DOHH2 (cell line): ENCODE measurements around the gene ALDH3B1.

Source experiments
- H3F3A ChIP-seq: fragments of 200-600 bp; sonication (generic), shearing (Covaris generic); 2 replicates; pipeline ENCODE4 v1.6.0; 2016; ENCODE audit warnings: antibody characterized with exemption, mild to moderate bottlenecking; ENCODE audit not compliant: control insufficient read depth, insufficient read depth
- H3K27ac ChIP-seq: fragments of 200-600 bp; sonication (generic); 2 replicates; pipeline ENCODE4 v1.5.1; 2014; ENCODE audit warnings: low read depth, mild to moderate bottlenecking, low read length, moderate library complexity
- H3K27me3 ChIP-seq: fragments of 200-600 bp; sonication (generic); 2 replicates; pipeline ENCODE4 v1.6.1; 2014; ENCODE audit warnings: mild to moderate bottlenecking, low read length, mixed read lengths; ENCODE audit not compliant: control insufficient read depth
- H3K36me3 ChIP-seq: fragments of 200-600 bp; sonication (generic); 2 replicates; pipeline ENCODE4 v1.6.1; 2014; ENCODE audit warnings: mild to moderate bottlenecking, low read length, moderate library complexity, mixed read lengths; ENCODE audit not compliant: control insufficient read depth
- H3K4me1 ChIP-seq: fragments of 200-600 bp; sonication (generic); 2 replicates; pipeline ENCODE4 v1.6.1; 2014; ENCODE audit warnings: mild to moderate bottlenecking, low read length, mixed read lengths; ENCODE audit not compliant: control insufficient read depth
- H3K4me2 ChIP-seq: fragments of 200-600 bp; sonication (generic); 2 replicates; pipeline ENCODE4 v1.6.0; 2014; ENCODE audit warnings: mild to moderate bottlenecking, low read length, moderate library complexity
- H3K4me3 ChIP-seq: fragments of 200-600 bp; sonication (generic); 2 replicates; pipeline ENCODE4 v1.5.1; 2014; ENCODE audit warnings: mild to moderate bottlenecking, low read length, mixed read lengths
- H3K79me2 ChIP-seq: fragments of 200-600 bp; sonication (generic); 2 replicates; pipeline ENCODE4 v1.6.1; 2014; ENCODE audit warnings: mild to moderate bottlenecking, low read length, mixed read lengths; ENCODE audit not compliant: control insufficient read depth
- H3K9me2 ChIP-seq: fragments of 200-600 bp; sonication (generic); replicated peaks from 2 replicates; pipeline ENCODE4 v1.6.1; 2014; ENCODE audit warnings: mild to moderate bottlenecking, low read length, mixed read lengths; ENCODE audit not compliant: control insufficient read depth
- H3K9me3 ChIP-seq: fragments of 200-600 bp; sonication (generic); 2 replicates; pipeline ENCODE4 v1.6.1; 2014; ENCODE audit warnings: antibody characterized with exemption, low read length, mixed read lengths; ENCODE audit not compliant: control insufficient read depth, insufficient read depth
- H4K20me1 ChIP-seq: fragments of 200-600 bp; sonication (generic); 2 replicates; pipeline ENCODE4 v1.6.0; 2014; ENCODE audit warnings: low read depth, mild to moderate bottlenecking, antibody characterized with exemption, low read length, moderate library complexity; ENCODE audit not compliant: control insufficient read depth, insufficient read depth
- CTCF ChIP-seq: fragments of 200-600 bp; sonication (generic); IDR thresholded peaks from one replicate; pipeline ENCODE4 v1.5.1; 2014; ENCODE audit warnings: antibody characterized with exemption, mild to moderate bottlenecking, low read depth, low read length; ENCODE audit not compliant: poor library complexity, severe bottlenecking
- EZH2phosphoT487 ChIP-seq: fragments of 200-600 bp; sonication (generic); IDR thresholded peaks from 2 replicates; pipeline ENCODE4 v1.6.1; 2017; ENCODE audit warnings: borderline replicate concordance, mild to moderate bottlenecking, antibody characterized with exemption, low read length, moderate library complexity, mixed read lengths

Gene ALDH3B1

GRCh38 chr11:68012843-68013610, 2.9 kb downstream of the ALDH3B1 start:
- Histone ChIP-seq H3K9me2 (no peaks in the 10 kb centered on the region), H3F3A (0 out of 2 replicates have a peak, but pooled peaks cover 3% of the 10 kb centered on the region), H3K79me2 (no peaks in the 10 kb centered on the region), H3K27me3 (no peaks in the 10 kb centered on the region), H3K4me2 (no peak overlapping the region), H4K20me1 (no peaks in the 10 kb centered on the region), H3K4me1 (peaks cover 23% of the 10 kb centered on the region), H3K36me3 (no peaks in the 10 kb centered on the region), H3K27ac (no peak overlapping the region), H3K4me3 (no peak overlapping the region), H3K9me3 (no peaks in the 10 kb centered on the region)
- TF ChIP-seq EZH2phosphoT487 (no peak), CTCF (no peak)

GRCh38 chr11:68013611-68014156, 3.6 kb downstream of the ALDH3B1 start:
- Histone ChIP-seq H3K4me2 (no peak overlapping the region), H3K9me2 (no peaks in the 10 kb centered on the region), H3K4me3 (no peak overlapping the region), H3K36me3 (no peaks in the 10 kb centered on the region), H3K79me2 (no peaks in the 10 kb centered on the region), H3K4me1 (peaks cover 17% of the 10 kb centered on the region), H3K27me3 (no peaks in the 10 kb centered on the region), H3K27ac (no peak overlapping the region), H3F3A (0 out of 2 replicates have a peak, but pooled peaks cover 3% of the 10 kb centered on the region), H4K20me1 (no peaks in the 10 kb centered on the region), H3K9me3 (no peaks in the 10 kb centered on the region)
- TF ChIP-seq EZH2phosphoT487 (no peak), CTCF (no peak)

GRCh38 chr11:68014157-68014946, 4.2 kb downstream of the ALDH3B1 start:
- Histone ChIP-seq H3K27ac (no peak overlapping the region), H3K79me2 (no peaks in the 10 kb centered on the region), H3K9me2 (no peaks in the 10 kb centered on the region), H3K9me3 (no peaks in the 10 kb centered on the region), H3K4me2 (no peak overlapping the region), H4K20me1 (no peaks in the 10 kb centered on the region), H3K36me3 (no peaks in the 10 kb centered on the region), H3K4me3 (no peak overlapping the region), H3F3A (no peaks in the 10 kb centered on the region), H3K27me3 (no peaks in the 10 kb centered on the region), H3K4me1 (peaks cover 10% of the 10 kb centered on the region)
- no peak for TF ChIP-seq EZH2phosphoT487
- no peak for TF ChIP-seq CTCF
